Type B pancreatic cell (in vitro differentiated cells): Measurements from ENCODE around the gene ELOVL2. TPM values are rescaled to one million over a fixed set of nuclear protein-coding genes. Genes with fewer than 3 reads are reported as not detected.

Source experiments
- DNase-seq: peaks from one replicate; pipeline ENCODE4 v3.0.0; 2021; ENCODE audit warnings: mixed read lengths; ENCODE audit not compliant: unreplicated experiment; ENCODE audit errors: extremely low spot score
- H3K27ac Mint-ChIP-seq: 2 replicates; pipeline ENCODE4 v1.8.0; 2021; ENCODE audit warnings: mild to moderate bottlenecking, mixed read lengths
- H3K27me3 Mint-ChIP-seq: 2 replicates; pipeline ENCODE4 v1.8.0; 2021; ENCODE audit warnings: mixed read lengths
- H3K36me3 Mint-ChIP-seq: 2 replicates; pipeline ENCODE4 v1.8.0; 2021; ENCODE audit warnings: mixed read lengths
- H3K4me1 Mint-ChIP-seq: one replicate; pipeline ENCODE4 v1.8.0; 2021; ENCODE audit warnings: mixed read lengths; ENCODE audit not compliant: unreplicated experiment
- H3K4me3 Mint-ChIP-seq: 2 replicates; pipeline ENCODE4 v1.8.0; 2021; ENCODE audit warnings: mild to moderate bottlenecking, mixed read lengths
- H3K9me3 Mint-ChIP-seq: 2 replicates; pipeline ENCODE4 v1.8.0; 2021; ENCODE audit warnings: mixed read lengths
- CTCF ChIP-seq: fragments of 200-600 bp; sonication (generic); conservative IDR thresholded peaks from 2 replicates; pipeline ENCODE4 v1.5.0; 2021; ENCODE audit warnings: antibody characterized with exemption, mild to moderate bottlenecking
- total RNA-seq: library from RNA; stranded (reverse); gene quantifications from 2 replicates; pipeline ENCODE4 v1.2.1, GENCODE V29; 2021; ENCODE audit warnings: low replicate concordance

ELOVL2 gene
- total RNA-seq, 1 donor from 2014 or later: 3.8 TPM

DNA sequence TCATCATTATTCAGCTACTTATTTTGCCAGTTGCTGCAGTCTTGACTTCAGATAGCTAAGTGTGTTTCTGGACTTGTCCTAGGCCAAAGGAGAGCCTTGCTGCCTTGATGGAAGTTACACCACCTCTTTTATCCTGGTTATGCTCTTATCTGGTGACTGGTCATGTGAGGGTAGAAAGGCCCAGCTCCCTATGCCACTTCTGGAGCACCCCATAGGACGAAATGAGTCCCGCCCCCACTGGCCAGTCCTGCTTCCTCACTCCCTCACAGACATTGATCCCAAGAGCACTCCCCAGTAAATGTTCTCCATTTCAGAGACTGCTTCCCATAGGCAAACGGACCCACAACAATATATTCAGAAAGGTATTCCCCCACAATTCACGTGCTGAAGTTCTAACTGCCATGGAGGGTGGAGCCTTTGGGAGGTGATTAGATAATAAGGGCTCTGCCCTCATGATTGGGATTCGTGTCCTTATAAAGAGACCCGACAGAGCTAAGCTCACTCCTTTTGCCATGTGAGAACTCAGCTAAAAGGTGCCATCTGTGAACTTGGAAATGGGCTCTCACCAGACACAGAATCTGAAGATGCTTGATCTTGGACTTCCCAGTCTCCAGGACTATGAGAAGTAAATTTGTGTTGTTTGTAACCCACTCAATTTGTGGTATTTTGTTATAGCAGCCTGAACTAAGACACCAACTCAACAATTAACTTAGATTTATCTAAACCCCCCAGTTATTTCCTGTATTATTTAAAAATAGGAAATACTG lies 21.5 kb upstream of the ELOVL2 start:
- DNase-seq: no peak
- no peaks in the 10 kb centered on the region for H3K36me3 Mint-ChIP-seq
- H3K9me3 Mint-ChIP-seq: no peaks in the 10 kb centered on the region
- no peak overlapping the region for H3K27ac Mint-ChIP-seq
- H3K4me3 Mint-ChIP-seq: no peak overlapping the region
- peaks cover 14% of the 10 kb centered on the region for H3K4me1 Mint-ChIP-seq
- no peaks in the 10 kb centered on the region for H3K27me3 Mint-ChIP-seq
- no peak for TF ChIP-seq CTCF

DNA sequence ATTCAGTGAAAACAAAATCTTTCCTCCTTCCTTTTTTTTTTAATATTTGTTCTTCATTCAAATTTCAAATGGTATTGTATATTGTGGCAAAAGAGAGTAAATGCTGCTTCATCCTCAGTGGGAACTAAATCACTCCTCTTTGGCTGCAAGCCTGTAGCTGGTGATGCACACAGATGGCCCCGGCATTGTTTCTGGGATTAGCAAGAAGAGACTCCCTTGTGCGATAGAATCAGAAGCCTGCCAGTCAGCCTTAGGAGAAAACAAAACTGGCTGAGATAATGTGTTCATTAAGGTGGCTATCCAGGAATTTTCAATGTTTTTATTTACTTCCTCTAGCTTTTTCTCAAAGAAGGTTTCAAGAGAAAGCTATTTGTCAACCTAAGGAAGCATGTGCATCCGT lies 20.7 kb upstream of the ELOVL2 start:
- Mint-ChIP-seq H3K4me3 (no peak overlapping the region), H3K27me3 (no peaks in the 10 kb centered on the region), H3K9me3 (no peaks in the 10 kb centered on the region), H3K4me1 (peaks cover 14% of the 10 kb centered on the region), H3K27ac (no peak overlapping the region), H3K36me3 (no peaks in the 10 kb centered on the region)
- DNase-seq: no peak
- no peak for TF ChIP-seq CTCF

DNA sequence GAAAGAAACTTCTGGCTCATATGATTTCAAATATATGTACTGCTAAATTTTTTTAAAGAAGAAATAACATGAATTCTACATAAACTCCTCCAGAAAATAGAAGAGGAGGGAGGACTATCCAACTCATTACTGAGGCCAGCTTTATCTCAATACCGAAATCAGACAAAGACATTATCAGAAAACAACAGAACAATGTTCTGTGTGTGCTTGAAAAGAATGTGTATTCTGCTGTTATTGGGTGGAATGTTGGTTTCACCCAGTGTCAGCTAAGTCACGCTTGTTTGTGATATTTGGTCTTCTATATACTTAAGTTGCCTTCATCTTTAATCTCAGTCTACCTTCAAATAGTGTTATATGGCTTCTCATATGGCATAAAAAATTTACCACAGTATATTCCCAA lies 18.6 kb upstream of the ELOVL2 start:
- Mint-ChIP-seq H3K36me3 (no peaks in the 10 kb centered on the region), H3K4me3 (no peak overlapping the region), H3K27ac (no peak overlapping the region), H3K4me1 (peaks cover 10% of the 10 kb centered on the region), H3K9me3 (no peaks in the 10 kb centered on the region), H3K27me3 (no peaks in the 10 kb centered on the region)
- TF ChIP-seq CTCF: no peak
- no peak for DNase-seq

- no peak for DNase-seq
- Mint-ChIP-seq H3K4me3 (no peak overlapping the region), H3K9me3 (no peaks in the 10 kb centered on the region), H3K27ac (no peak overlapping the region), H3K4me1 (peaks cover 7% of the 10 kb centered on the region), H3K36me3 (no peaks in the 10 kb centered on the region), H3K27me3 (no peaks in the 10 kb centered on the region)
- TF ChIP-seq CTCF: no peak
Observed at GRCh38 chr6:11062083-11062482, 18.0 kb upstream of the ELOVL2 start.

DNA sequence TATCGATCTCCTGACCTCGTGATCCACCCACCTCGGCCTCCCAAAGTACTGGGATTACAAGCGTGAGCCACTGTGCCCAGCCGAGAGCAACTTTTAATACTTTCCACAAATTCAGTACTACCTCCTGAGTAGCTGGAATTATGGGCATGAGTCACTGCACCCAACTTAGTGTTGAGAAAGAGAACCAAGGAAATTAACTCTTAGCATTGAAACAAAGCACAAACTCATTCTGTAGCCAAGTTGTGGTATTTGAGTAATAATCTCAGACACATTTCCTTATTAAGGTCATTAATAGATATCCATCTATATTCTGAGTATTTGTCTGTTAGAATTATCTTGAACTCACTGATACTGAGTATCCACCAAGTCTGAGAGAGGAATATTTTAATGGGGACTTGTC lies 14.3 kb upstream of the ELOVL2 start:
- no peak for TF ChIP-seq CTCF

More for the DNA sequence above, 14.3 kb upstream of the ELOVL2 start:
- Mint-ChIP-seq H3K27me3 (no peaks in the 10 kb centered on the region), H3K4me1 (peaks cover 3% of the 10 kb centered on the region), H3K9me3 (no peaks in the 10 kb centered on the region), H3K27ac (no peak overlapping the region), H3K36me3 (no peaks in the 10 kb centered on the region), H3K4me3 (no peak overlapping the region)
- no peak for DNase-seq
